ENCODE measurements around the gene FAM25G.

DNA sequence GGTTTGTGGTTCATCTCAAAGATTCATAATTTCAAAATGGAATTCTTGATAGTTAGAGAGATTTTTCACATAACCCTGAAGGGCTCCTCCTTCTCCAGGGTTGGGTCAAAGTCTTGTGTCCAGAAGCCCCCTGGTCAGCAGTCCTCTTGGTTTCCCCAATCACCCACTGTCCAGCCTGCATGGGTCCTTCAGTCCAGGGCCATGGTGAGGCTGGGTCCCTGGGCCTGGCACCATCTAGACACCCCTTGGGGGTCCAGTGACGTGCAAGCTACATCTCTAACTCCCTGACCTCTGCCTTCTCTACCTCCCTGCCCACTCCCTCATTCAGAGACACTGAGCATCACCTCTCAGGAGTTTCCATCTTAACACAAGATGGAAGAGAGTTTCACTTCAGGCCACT is 33.7 kb downstream of the FAM25G start:
- TF ChIP-seq NFRKB (IDR thresholded peaks at IDR 0.05) (no peak), FOXM1 (IDR thresholded peaks at IDR 0.05; ENCODE audit: borderline replicate concordance) (no peak), SP1 (IDR thresholded peaks at IDR 0.05) (no peak), L3MBTL2 (conservative IDR thresholded peaks at IDR 0.05) (no peak), FOXA1 (IDR thresholded peaks at IDR 0.05) (no peak), ARNT (IDR thresholded peaks at IDR 0.05) (no peak), TARDBP (IDR thresholded peaks at IDR 0.05) (no peak)

All from HEK293T (cell line).